ENCODE measurements around the gene MST1R.
A peak's percentile ranks its signal among the peaks of the same experiment; 100 is the strongest.
"Not testable (repeated sequence)": the region's sequence is repeated elsewhere in the genome, so short reads cannot be mapped to it uniquely, and the experiment has no call there.

Gene MST1R

DNA sequence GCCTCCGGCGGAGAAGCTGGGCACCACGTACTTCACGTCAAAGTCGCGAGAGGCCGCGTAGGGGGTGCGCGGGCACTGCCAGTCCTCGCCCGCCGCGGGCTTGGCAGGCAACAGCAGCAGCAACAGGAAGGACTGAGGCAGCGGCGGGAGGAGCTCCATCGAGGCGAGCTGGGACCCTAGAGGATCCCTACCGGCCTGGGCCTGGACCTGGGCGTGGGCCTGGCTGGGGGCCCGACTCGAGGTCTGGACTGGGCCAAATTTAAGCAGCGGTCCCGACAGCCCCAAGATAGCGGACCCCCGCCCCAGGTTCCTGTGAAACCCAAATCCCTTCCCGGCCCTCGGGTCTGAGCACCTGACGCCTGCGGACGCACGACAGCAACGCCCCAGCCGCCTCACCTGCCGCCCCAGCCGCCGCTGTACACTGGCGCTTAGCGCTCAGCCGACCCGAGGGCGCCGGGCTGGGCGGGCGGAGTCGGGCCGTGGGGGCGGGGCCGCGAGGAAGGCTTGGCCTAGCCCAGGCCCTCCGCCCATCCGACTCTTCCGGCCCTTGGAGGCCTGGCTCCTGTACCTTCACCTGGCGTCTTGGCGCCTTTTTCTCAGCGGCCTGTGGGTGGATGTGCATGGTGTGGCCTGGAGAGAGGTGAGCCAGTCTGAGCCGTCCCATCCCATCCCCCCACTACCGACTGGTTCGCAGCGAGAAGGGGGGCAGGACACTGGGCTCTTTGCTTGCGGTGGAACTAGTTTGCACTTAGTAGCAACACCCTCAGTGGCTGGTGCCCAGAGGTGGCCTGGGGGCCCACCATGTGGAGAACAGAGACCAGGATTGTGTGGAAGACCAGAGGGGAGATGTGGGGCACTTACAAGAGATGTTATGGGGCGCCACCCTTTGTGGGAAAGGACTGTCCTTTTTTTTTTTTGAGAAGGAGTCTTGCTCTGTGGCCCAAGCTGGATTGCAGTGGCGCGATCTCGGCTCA lies at the start of gene MST1R:
MST1R (minus strand) TSS at position 423 of the 974 bp plus-strand sequence; CDS start at position 159, 264 bp downstream.
- peak; percentile 48 to 77 (median 62) for DNase-seq

- no peak for DNase-seq
Measured at GRCh38 chr3:49952924-49953323, 49.3 kb upstream of the MST1R start.

GRCh38 chr3:49942651-49943050 lies 39.0 kb upstream of the MST1R start:
- no peak for DNase-seq

DNA sequence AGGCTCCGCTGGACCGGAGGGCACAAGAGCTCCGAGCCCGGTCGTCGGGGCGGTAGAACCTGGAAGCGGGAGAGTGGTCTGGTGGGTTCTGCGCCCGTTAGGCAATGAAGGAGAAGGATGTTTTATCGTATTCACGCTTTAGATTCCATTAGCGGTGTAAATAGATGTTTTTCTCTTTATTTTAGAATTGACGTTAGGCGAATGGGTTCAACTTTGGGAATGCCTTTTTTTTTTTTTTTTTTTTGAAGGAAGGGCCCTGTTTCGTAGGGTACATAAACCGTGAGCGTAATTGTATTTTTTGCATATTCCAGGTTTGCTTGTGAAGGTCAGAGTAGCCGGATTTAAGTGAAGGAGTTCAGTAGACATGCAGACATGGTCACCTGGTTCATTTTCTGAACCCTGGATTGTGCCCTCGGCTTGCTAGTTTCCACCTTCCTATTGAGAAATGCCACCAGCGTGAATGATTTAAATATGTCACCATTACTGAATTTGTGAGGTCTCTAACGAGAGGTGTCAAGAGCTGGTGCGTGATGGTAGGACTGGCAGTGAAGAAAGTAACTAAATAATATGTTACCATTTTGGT lies 37.1 kb upstream of the MST1R start:
- DNase-seq: no peak

GRCh38 chr3:49939858-49940666 lies 36.4 kb upstream of the MST1R start, which contains the start of gene RBM6:
Gene RBM6, plus strand, starts transcription at chr3:49940150. Its CDS starts 22,492 bp downstream, at chr3:49962642.
- peak; percentile 87 to 91 (median 90) for DNase-seq

DNA sequence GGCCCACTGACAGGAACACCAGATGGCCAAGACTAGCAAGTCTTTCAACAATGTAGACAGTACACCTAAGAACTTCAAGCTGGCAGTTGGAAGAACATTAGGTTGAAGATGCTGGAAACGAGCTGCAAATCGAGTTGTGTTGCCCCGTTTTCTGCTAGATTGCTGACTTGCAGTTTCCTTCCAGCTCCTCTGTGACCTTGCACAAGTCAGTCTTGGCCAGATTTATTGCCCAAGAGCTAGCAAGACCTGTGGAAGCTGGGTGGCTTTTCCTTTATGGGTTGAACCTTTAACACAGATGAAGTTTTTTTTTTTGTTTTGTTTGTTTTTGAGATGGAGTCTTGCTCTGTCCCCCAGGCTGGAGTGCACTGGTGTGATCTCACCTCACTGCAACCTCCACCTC lies 33.4 kb upstream of the MST1R start:
- no peak for DNase-seq

DNA sequence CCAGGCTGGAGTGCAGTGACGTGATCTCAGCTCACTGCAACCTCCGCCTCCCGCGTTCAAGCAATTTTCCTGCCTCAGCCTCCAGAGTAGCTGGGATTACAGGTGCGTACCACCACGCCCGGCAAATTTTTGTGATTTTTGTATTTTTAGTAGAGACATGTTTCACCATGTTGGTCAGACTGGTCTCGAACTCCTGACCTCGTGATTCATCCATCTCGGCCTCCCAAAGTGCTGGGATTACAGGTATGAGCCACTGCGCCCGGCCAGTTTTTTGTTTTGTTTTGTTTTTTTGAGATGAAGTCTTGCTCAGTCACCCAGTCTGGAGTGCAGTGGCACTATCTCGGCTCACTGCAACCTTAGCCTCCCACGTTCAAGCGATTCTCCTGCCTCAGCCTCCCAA lies 28.6 kb upstream of the MST1R start:
- not testable (repeated sequence) for DNase-seq

GRCh38 chr3:49930922-49931321 lies 27.2 kb upstream of the MST1R start:
- no peak for DNase-seq

GRCh38 chr3:49930168-49930690 lies 26.6 kb upstream of the MST1R start:
- DNase-seq: no peak

DNA sequence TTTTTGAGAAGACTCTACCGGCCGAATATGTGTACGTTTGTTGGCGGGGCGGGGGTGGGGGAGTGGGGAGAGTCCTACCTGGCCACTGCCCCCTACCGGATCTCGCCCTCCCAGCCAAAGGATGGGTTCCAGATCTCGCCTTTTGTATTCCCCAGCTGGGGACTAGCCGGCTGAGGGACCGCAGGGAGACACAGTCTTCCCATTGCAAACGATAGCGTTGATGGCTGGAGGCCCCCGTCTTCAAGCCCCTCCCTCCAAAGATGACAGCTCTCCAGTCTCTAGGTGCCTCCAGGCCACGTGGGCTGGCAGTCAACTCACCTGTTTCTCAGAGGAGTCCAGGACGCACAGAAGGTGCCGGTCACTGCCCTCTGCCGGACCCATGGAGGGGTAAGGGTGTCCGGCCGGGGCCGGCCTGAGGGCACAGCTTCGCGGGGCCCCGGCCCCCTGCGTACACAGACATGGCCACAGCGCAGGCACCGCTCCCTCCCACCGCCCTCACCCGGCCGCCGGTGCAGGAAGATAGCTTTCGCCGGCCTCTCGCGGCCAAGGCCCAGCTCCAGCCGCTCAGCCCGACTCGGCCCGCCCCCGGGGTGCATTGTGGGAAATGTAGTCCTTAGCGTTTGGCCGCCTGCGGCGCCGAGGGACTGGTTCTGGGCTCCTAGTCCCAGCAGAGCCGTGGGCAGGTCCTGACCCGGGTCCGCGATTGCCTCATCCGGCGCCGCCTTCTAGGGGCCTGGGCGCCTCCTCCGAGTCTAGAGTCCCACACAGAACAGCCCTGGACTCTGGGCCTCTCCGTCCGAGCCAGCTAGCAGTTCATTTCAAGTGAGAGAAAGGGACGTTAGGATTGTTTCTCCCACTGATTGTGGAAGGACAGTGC lies 25.9 kb upstream of the MST1R start, which contains the start of gene MON1A:
MON1A (minus strand) TSS at position 521 of the 877 bp plus-strand sequence. CDS start 16,465 bp downstream, outside the sequence.
- DNase-seq: peak; percentile 66 to 84 (median 76)

DNA sequence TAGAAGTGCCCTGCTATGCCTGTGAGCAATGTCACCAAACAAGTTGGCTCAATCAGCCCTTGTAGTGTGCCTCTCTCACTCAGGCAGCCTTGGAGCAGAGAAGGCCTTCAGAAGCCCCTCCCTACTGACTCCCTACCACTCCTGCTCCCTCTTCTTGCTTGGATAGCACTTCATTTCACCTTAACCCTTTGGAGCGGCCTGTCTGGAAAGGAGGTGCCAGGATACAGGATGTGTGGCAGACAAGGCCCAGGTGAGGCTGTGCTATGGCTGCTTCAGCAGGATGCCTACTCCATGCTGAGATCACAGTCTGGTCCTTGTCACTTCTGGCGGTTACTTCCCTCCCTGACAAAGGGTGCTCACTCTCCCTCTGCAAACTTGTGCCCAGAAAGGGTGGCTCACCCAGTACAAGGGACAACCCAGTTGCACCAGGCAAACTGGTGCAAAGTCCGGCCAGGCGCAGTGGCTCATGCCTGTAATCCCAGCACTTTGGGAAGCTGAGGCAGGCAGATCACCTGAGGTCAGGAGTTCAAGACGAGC lies 24.9 kb upstream of the MST1R start:
- DNase-seq: no peak

- DNase-seq: no peak
Measured at GRCh38 chr3:49927798-49928197, 24.1 kb upstream of the MST1R start.

DNA sequence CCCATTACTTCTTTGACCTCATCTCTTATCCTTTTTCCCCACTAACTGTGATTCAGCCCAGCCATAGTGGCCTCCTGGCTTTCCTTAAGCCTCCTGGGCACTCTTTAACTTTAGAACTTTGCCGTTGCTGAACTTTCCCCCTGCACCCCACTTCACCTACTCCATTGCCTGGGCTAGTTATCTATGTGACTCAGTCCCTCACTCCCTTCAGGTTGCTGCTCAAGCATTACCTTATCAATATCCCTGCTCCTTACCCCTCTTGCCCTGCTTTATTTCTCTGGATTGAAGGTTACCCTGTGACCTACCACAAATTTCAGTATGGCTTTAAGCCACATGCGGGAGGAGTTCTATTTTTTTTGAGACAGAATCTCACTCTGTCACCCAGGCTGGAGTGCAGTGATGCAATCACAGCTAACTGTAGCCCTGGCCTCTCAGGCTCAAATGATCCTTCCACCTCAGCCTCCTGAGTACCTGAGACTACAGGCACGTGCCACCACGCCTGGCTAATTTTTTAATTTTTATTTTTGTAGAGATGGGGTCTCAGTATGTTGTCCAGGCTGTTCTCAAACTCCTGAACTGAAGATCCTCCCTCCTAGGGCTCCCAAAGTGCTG lies 22.6 kb upstream of the MST1R start:
- DNase-seq: no peak

GRCh38 chr3:49925485-49925884 lies 21.8 kb upstream of the MST1R start:
- no peak for DNase-seq

- no peak for DNase-seq
Measured at GRCh38 chr3:49924683-49925082, 21.0 kb upstream of the MST1R start.

DNA sequence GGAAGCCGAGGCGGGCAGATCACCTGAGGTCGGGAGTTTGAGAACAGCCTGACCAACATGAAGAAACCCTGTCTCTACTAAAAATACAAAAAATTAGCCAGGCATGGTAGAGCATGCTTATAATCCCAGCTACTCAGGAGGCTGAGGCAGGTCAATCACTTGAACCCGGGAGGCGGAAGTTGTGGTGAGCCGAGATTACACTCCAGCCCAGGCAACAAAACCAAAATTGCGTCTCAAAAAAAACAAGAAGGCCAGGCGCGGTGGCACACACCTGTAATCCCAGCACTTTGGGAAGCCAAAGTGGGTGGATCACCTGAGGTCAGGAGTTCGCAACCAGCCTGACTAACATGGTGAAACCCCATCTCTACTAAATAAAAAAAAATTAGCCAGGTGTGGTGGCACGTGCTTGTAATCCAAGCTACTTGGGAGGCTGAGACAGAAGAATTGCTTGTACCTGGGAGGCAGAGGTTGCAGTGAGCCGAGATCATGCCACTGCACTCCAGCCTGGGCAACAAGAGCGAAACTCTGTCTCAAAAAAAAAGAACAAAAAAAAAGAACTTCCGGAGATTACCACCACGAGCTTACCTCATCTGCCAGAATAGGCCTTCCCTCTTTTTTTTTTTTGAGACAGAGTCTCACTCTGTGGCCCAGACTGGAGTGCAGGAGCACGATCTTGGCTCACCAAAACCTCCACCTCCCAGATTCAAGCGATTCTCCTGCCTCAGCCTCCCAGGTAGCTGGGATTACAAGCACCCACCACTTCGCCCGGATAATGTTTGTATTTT lies 14.3 kb upstream of the MST1R start:
- DNase-seq: not testable (repeated sequence)

DNA sequence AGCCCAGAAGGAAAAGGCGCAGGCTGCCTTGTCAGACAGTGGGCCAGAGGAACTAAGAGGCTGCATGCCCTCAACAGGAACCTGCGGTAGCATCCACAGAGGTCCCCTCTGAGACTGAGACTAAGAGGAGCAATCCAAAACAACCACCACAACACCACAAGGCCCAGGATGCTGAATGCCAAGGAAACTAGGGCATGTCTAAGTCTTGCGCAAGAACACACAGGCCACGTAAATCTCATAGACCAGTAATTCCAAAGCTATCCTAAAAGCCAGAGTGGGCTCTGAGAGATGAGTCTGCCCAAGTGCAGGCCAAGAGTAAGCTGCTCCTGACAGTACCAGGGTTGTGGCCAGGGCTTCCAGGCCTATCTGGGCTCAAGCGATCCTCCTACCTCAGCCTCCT lies 13.0 kb upstream of the MST1R start:
- DNase-seq: no peak

- no peak for DNase-seq
Measured at GRCh38 chr3:49914906-49915305, 11.2 kb upstream of the MST1R start.

- DNase-seq: no peak
Measured at GRCh38 chr3:49912881-49913281, 9.2 kb upstream of the MST1R start.

- no peak for DNase-seq
Measured at GRCh38 chr3:49911611-49912010, 7.9 kb upstream of the MST1R start.

Measured in activated CD4-positive, CD25-positive, alpha-beta regulatory T cell (primary cell).